Loucy (cell line): ENCODE data around the gene AP2A1.
A peak's percentile ranks its signal among the peaks of the same experiment; 100 is the strongest.

Experiments
- H2AFZ ChIP-seq: fragments of 200-600 bp; sonication (generic); 2 replicates; pipeline ENCODE4 v1.6.0; 2016; ENCODE audit warnings: antibody characterized with exemption, mild to moderate bottlenecking, low read length, moderate library complexity
- H3F3A ChIP-seq: fragments of 200-600 bp; 2 replicates; pipeline ENCODE4 v1.6.0; 2016; ENCODE audit warnings: antibody characterized with exemption, low read depth, mild to moderate bottlenecking
- H3K27me3 ChIP-seq: fragments of 200-600 bp; sonication (generic); 2 replicates; pipeline ENCODE4 v1.6.1; 2014; ENCODE audit warnings: low read length, mild to moderate bottlenecking; ENCODE audit not compliant: insufficient read depth, poor library complexity, severe bottlenecking
- H3K36me3 ChIP-seq: fragments of 200-600 bp; sonication (generic); 2 replicates; pipeline ENCODE4 v1.6.1; 2016; ENCODE audit warnings: low read length; ENCODE audit not compliant: insufficient read depth
- H3K4me1 ChIP-seq: fragments of 200-600 bp; sonication (generic); 2 replicates; pipeline ENCODE4 v1.5.1; 2014; ENCODE audit warnings: low read length, mild to moderate bottlenecking; ENCODE audit not compliant: insufficient read depth, poor library complexity, severe bottlenecking
- H3K4me2 ChIP-seq: fragments of 200-600 bp; sonication (generic); 2 replicates; pipeline ENCODE4 v1.6.0; 2014; ENCODE audit warnings: antibody characterized with exemption, low read length, low read depth, mild to moderate bottlenecking; ENCODE audit not compliant: poor library complexity, severe bottlenecking
- H3K4me3 ChIP-seq: fragments of 200-600 bp; sonication (generic); 2 replicates; pipeline ENCODE4 v1.5.1; 2014; ENCODE audit warnings: low read length, mild to moderate bottlenecking, mixed read lengths; ENCODE audit not compliant: poor library complexity, severe bottlenecking
- H3K79me2 ChIP-seq: fragments of 200-600 bp; sonication (generic); 2 replicates; pipeline ENCODE4 v1.6.1; 2014; ENCODE audit warnings: low read length; ENCODE audit not compliant: insufficient read depth
- H3K9ac ChIP-seq: fragments of 200-600 bp; sonication (generic); 2 replicates; pipeline ENCODE4 v1.6.0; 2014; ENCODE audit warnings: mild to moderate bottlenecking, low read depth, low read length, moderate library complexity; ENCODE audit not compliant: poor library complexity, severe bottlenecking
- H3K9me2 ChIP-seq: fragments of 200-600 bp; sonication (generic); replicated peaks from 2 replicates; pipeline ENCODE4 v1.6.1; 2016; ENCODE audit warnings: low read depth, low read length, mixed read lengths
- H3K9me3 ChIP-seq: fragments of 200-600 bp; sonication (generic); 2 replicates; pipeline ENCODE4 v1.6.1; 2014; ENCODE audit warnings: mild to moderate bottlenecking, antibody characterized with exemption, low read length, low read depth; ENCODE audit not compliant: insufficient read depth
- H4K20me1 ChIP-seq: fragments of 200-600 bp; sonication (generic); 2 replicates; pipeline ENCODE4 v1.6.0; 2014; ENCODE audit warnings: antibody characterized with exemption, low read length, mild to moderate bottlenecking; ENCODE audit not compliant: insufficient read depth, poor library complexity, severe bottlenecking
- CTCF ChIP-seq: fragments of 200-600 bp; sonication (generic); conservative IDR thresholded peaks from 2 replicates; pipeline ENCODE4 v1.5.1; 2014; ENCODE audit warnings: mild to moderate bottlenecking, antibody characterized with exemption, low read length
- EZH2phosphoT487 ChIP-seq: fragments of 200-600 bp; IDR thresholded peaks from 2 replicates; pipeline ENCODE4 v1.6.1; 2018; ENCODE audit warnings: antibody characterized with exemption, mild to moderate bottlenecking, moderate library complexity, borderline replicate concordance

The AP2A1 gene

DNA sequence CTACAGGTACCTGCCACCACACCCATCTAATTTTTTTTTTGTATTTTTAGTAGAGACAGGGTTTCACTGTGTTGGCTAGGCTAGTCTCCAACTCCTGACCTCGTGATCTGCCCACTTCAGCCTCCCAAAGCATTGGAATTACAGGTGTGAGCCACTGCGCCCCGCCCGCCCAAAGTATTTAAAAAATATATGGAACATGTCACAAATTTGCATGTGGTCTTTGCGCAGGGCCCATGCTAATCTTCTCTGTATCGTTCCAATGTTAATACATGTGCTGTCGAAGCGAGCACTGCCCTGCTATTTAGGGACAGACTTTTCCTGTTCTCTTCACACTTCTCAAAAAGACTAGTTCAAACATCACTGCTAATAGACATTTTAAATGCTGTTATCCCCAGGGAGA is 2.5 kb upstream of the AP2A1 start:
- Histone ChIP-seq H3K27me3 (no peaks in the 10 kb centered on the region), H3K4me2 (no peak overlapping the region), H3K36me3 (no peaks in the 10 kb centered on the region), H3K9me2 (no peaks in the 10 kb centered on the region), H3F3A (no peaks in the 10 kb centered on the region), H3K79me2 (peaks cover 21% of the 10 kb centered on the region), H3K9ac (no peak overlapping the region), H3K4me1 (peaks cover 27% of the 10 kb centered on the region), H3K4me3 (no peak overlapping the region), H3K9me3 (no peaks in the 10 kb centered on the region), H4K20me1 (peaks cover 17% of the 10 kb centered on the region), H2AFZ (no peak overlapping the region)
- TF ChIP-seq CTCF (no peak), EZH2phosphoT487 (no peak)

GRCh38 chr19:49766007-49766929 is 533 bp upstream of the AP2A1 start:
- H3K9ac ChIP-seq, result peak overlapping the region; percentile 76
- no peaks in the 10 kb centered on the region for H3K27me3 ChIP-seq
- peaks cover 35% of the 10 kb centered on the region for H3K79me2 ChIP-seq
- peak overlapping the region; percentile 76 for H3K4me2 ChIP-seq
- H4K20me1 ChIP-seq, result peaks cover 17% of the 10 kb centered on the region
- peaks cover 27% of the 10 kb centered on the region for H3K4me1 ChIP-seq
- TF ChIP-seq CTCF (no peak), EZH2phosphoT487 (no peak)
- H3F3A ChIP-seq, result no peaks in the 10 kb centered on the region
- peak overlapping the region; percentile 75 for H3K4me3 ChIP-seq
- H3K36me3 ChIP-seq, result no peaks in the 10 kb centered on the region
- no peaks in the 10 kb centered on the region for H3K9me2 ChIP-seq
- peak overlapping the region; percentile 85 for H2AFZ ChIP-seq
- no peaks in the 10 kb centered on the region for H3K9me3 ChIP-seq

DNA sequence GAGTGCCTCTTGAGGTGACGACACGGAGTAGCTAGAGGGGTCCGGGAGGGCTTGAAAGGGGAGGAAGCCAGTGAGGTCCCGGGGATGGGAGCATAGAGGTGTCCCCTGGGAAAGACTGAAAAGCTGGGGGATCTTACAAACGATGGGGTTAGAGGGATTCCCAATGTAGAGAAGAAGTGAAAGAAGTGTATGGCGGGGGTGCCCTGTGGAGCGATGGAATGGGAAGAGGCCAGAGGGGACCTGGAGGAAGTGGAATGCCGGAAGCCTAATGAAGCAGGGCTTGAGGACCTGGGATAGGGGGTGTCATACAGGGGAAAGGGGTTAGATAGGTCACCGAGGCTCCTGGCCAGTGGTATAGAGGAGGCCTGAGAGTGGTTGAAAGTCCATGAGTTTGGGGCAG is 580 bp downstream of the AP2A1 start:
- H3K9me3 ChIP-seq, result no peaks in the 10 kb centered on the region
- peak overlapping the region; percentile 100 for H3K4me2 ChIP-seq
- peaks cover 27% of the 10 kb centered on the region for H3K4me1 ChIP-seq
- H3K4me3 ChIP-seq, result peak overlapping the region; percentile 100
- H3K9me2 ChIP-seq, result no peaks in the 10 kb centered on the region
- no peak for TF ChIP-seq EZH2phosphoT487
- no peak for TF ChIP-seq CTCF
- H3K9ac ChIP-seq, result peak overlapping the region; percentile 99
- no peaks in the 10 kb centered on the region for H3K27me3 ChIP-seq
- no peaks in the 10 kb centered on the region for H3K36me3 ChIP-seq
- no peaks in the 10 kb centered on the region for H3F3A ChIP-seq
- peaks cover 35% of the 10 kb centered on the region for H3K79me2 ChIP-seq
- peak overlapping the region; percentile 98 for H2AFZ ChIP-seq
- peaks cover 17% of the 10 kb centered on the region for H4K20me1 ChIP-seq
